IMR-90 (cell line): ENCODE measurements around the gene ADGRG7.

Experiments used
- BHLHE40 ChIP-seq: fragments of 150-350 bp; IDR thresholded peaks from 2 replicates; pipeline ENCODE4 v1.6.1; 2016; ENCODE audit warnings: mild to moderate bottlenecking, low read depth, low read length
- CEBPB ChIP-seq: IDR thresholded peaks from 2 replicates; pipeline ENCODE4 v1.6.1; 2012; ENCODE audit warnings: low read depth, low read length, improper control_type of control experiment
- FOS ChIP-seq: fragments of 150-350 bp; IDR thresholded peaks from 2 replicates; pipeline ENCODE4 v1.6.1; 2016; ENCODE audit warnings: low read depth, low read length
- MAZ ChIP-seq: IDR thresholded peaks from 2 replicates; pipeline ENCODE4 v1.6.1; 2012; ENCODE audit warnings: low read depth, mild to moderate bottlenecking, low read length, improper control_type of control experiment, moderate library complexity, borderline replicate concordance
- MXI1 ChIP-seq: IDR thresholded peaks from 2 replicates; pipeline ENCODE4 v1.6.1; 2012; ENCODE audit warnings: low read depth, mild to moderate bottlenecking, low read length, moderate library complexity, borderline replicate concordance
- POLR2A ChIP-seq: IDR thresholded peaks from 2 replicates; pipeline ENCODE4 v1.6.1; 2012; ENCODE audit warnings: mild to moderate bottlenecking, low read depth, low read length
- RAD21 ChIP-seq: IDR thresholded peaks from 2 replicates; pipeline ENCODE4 v1.6.1; 2012; ENCODE audit warnings: low read length, improper control_type of control experiment
- RCOR1 ChIP-seq: IDR thresholded peaks from 2 replicates; pipeline ENCODE4 v1.6.1; 2012; ENCODE audit warnings: mild to moderate bottlenecking, low read length, improper control_type of control experiment; ENCODE audit not compliant: insufficient replicate concordance
- RFX5 ChIP-seq: IDR thresholded peaks from 2 replicates; pipeline ENCODE4 v1.8.0; 2012; ENCODE audit warnings: low read depth, mild to moderate bottlenecking, low read length, moderate library complexity
- SMC3 ChIP-seq: fragments of 150-350 bp; IDR thresholded peaks from 2 replicates; pipeline ENCODE4 v1.6.1; 2016; ENCODE audit warnings: low read depth, mild to moderate bottlenecking, antibody characterized with exemption, low read length, moderate library complexity
- USF2 ChIP-seq: fragments of 150-350 bp; IDR thresholded peaks from 2 replicates; pipeline ENCODE4 v1.6.1; 2017; ENCODE audit warnings: mild to moderate bottlenecking, antibody characterized with exemption, low read length, low read depth
- TF ChIP-seq, protein P1 (sequence below): conservative IDR thresholded peaks from 2 replicates; pipeline ENCODE4 v1.5.1; 2012; ENCODE audit warnings: mild to moderate bottlenecking, low read depth, low read length, improper control_type of control experiment
- TF ChIP-seq, protein P2 (sequence below): fragments of 150-350 bp; IDR thresholded peaks from 2 replicates; pipeline ENCODE4 v1.6.1; 2016; ENCODE audit warnings: low read depth, mild to moderate bottlenecking, low read length, moderate library complexity, borderline replicate concordance

DNA sequence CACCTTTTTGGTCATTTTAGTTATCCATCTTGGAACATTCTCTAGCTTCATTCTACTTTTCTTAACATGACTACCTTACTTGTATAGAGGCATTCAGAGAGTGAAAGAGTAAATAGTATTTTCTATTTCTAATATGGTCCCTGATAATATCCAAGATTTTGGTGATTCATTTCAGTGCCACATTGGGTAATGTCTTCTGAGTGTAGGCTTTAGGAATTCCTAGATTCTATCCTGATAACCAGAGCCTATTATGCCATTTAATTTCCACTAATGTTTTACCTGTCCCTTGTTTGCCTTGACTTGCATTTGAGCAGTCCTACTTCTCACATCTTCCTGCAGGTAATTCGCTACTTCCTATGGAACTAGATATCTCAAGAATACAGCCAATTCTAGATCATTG lies 21.8 kb downstream of the ADGRG7 start:
- TF ChIP-seq RAD21, result no peak
- no peak for TF ChIP-seq POLR2A
- TF ChIP-seq FOS, result no peak
- TF ChIP-seq SMC3, result no peak
- TF ChIP-seq RFX5, result no peak
- TF ChIP-seq, protein P1, sequence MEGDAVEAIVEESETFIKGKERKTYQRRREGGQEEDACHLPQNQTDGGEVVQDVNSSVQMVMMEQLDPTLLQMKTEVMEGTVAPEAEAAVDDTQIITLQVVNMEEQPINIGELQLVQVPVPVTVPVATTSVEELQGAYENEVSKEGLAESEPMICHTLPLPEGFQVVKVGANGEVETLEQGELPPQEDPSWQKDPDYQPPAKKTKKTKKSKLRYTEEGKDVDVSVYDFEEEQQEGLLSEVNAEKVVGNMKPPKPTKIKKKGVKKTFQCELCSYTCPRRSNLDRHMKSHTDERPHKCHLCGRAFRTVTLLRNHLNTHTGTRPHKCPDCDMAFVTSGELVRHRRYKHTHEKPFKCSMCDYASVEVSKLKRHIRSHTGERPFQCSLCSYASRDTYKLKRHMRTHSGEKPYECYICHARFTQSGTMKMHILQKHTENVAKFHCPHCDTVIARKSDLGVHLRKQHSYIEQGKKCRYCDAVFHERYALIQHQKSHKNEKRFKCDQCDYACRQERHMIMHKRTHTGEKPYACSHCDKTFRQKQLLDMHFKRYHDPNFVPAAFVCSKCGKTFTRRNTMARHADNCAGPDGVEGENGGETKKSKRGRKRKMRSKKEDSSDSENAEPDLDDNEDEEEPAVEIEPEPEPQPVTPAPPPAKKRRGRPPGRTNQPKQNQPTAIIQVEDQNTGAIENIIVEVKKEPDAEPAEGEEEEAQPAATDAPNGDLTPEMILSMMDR, result no peak
- no peak for TF ChIP-seq USF2
- no peak for TF ChIP-seq MXI1
- TF ChIP-seq MAZ, result no peak
- no peak for TF ChIP-seq CEBPB
- TF ChIP-seq BHLHE40, result no peak
- TF ChIP-seq, protein P2, sequence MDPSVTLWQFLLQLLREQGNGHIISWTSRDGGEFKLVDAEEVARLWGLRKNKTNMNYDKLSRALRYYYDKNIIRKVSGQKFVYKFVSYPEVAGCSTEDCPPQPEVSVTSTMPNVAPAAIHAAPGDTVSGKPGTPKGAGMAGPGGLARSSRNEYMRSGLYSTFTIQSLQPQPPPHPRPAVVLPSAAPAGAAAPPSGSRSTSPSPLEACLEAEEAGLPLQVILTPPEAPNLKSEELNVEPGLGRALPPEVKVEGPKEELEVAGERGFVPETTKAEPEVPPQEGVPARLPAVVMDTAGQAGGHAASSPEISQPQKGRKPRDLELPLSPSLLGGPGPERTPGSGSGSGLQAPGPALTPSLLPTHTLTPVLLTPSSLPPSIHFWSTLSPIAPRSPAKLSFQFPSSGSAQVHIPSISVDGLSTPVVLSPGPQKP, result no peak
- no peak for TF ChIP-seq RCOR1
